ENCODE results near the gene DNAJC18.
A peak's percentile ranks its signal among the peaks of the same experiment; 100 is the strongest.

DNA sequence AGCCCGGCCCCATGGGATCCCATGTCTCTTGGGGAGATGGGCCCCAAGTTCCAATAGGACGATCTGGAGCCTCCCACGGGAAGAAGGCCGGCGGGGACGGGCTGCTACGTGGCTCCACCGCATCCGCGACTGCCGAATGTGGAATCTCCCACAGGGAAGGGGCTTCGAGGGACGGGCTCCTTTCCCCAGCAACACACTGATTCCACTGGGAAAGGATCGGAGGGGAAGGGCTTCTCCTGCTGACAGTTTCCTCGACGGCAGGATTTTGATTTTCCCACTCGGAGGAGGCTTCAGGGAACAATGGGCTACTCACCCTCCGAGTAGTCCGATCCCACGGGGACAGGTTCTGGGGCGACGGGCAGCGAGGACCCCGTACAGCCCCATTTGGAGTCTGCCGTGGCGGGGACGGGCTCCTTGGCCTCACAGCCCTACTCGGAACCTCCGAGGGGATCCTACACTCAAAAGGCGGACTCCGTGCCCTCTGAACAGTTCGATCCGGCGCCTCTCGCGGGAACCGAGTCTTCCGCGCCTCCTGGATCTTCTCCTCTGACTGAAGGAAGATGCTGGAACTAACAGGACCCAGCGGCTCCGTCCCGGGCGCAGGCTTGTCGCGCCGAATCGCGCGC is 45.7 kb downstream of the DNAJC18 start:
- TF ChIP-seq EZH2 (IDR thresholded peaks at IDR 0.05; ENCODE audit: borderline replicate concordance) (peak; percentile 38), EZH2phosphoT487 (IDR thresholded peaks at IDR 0.05; ENCODE audit: low read depth, severe bottlenecking, unreplicated experiment) (peak; percentile 26)
- TF ChIP-seq, protein P1, sequence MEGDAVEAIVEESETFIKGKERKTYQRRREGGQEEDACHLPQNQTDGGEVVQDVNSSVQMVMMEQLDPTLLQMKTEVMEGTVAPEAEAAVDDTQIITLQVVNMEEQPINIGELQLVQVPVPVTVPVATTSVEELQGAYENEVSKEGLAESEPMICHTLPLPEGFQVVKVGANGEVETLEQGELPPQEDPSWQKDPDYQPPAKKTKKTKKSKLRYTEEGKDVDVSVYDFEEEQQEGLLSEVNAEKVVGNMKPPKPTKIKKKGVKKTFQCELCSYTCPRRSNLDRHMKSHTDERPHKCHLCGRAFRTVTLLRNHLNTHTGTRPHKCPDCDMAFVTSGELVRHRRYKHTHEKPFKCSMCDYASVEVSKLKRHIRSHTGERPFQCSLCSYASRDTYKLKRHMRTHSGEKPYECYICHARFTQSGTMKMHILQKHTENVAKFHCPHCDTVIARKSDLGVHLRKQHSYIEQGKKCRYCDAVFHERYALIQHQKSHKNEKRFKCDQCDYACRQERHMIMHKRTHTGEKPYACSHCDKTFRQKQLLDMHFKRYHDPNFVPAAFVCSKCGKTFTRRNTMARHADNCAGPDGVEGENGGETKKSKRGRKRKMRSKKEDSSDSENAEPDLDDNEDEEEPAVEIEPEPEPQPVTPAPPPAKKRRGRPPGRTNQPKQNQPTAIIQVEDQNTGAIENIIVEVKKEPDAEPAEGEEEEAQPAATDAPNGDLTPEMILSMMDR (IDR thresholded peaks at IDR 0.05; ENCODE audit: poor library complexity) = no peak

Data from hepatocyte (in vitro differentiated cells).